HL-60 (cell line): ENCODE data around the gene MTHFD2L.

Experiments used
- DNase-seq, 2 experiments: peaks; one replicate each; pipeline ENCODE4 v3.0.0-alpha.2; 2010 to 2020; ENCODE audit warnings: low read depth in 1 of 2, low spot score in 1 of 2
- H3K27ac ChIP-seq: fragments of 250-450 bp; sonication (Bioruptor Pico); replicated peaks from 2 replicates; pipeline ENCODE4 v1.5.1; 2020; ENCODE audit warnings: mild to moderate bottlenecking, moderate library complexity
- H3K27me3 ChIP-seq: fragments of 250-450 bp; sonication (Bioruptor Pico); 2 replicates; pipeline ENCODE4 v1.5.1; 2021; ENCODE audit warnings: mild to moderate bottlenecking, moderate library complexity; ENCODE audit not compliant: insufficient read depth, poor library complexity, severe bottlenecking
- H3K4me3 ChIP-seq: replicated peaks from 2 replicates; pipeline ENCODE4 v1.5.1; 2011; ENCODE audit warnings: mild to moderate bottlenecking, control low read depth, low read length; ENCODE audit not compliant: insufficient read depth
- GABPA ChIP-seq: IDR thresholded peaks from 2 replicates; pipeline ENCODE4 v1.6.1; 2012; ENCODE audit warnings: low read depth
- POLR2AphosphoS5 ChIP-seq: IDR thresholded peaks from 2 replicates; pipeline ENCODE4 v1.6.1; 2012; ENCODE audit warnings: low read depth
- SPI1 ChIP-seq: IDR thresholded peaks from 2 replicates; pipeline ENCODE4 v1.6.1; 2012; ENCODE audit warnings: low read depth, mild to moderate bottlenecking, borderline replicate concordance
- TF ChIP-seq, protein P1 (sequence below): IDR thresholded peaks from one replicate; pipeline ENCODE4 v1.5.1; 2011; ENCODE audit warnings: low read length, control low read depth, inconsistent platforms; ENCODE audit not compliant: insufficient read depth
- TF ChIP-seq, protein P2 (sequence below): IDR thresholded peaks from 2 replicates; pipeline ENCODE4 v1.6.1; 2012; ENCODE audit warnings: low read depth; ENCODE audit not compliant: insufficient replicate concordance

Gene MTHFD2L

DNA sequence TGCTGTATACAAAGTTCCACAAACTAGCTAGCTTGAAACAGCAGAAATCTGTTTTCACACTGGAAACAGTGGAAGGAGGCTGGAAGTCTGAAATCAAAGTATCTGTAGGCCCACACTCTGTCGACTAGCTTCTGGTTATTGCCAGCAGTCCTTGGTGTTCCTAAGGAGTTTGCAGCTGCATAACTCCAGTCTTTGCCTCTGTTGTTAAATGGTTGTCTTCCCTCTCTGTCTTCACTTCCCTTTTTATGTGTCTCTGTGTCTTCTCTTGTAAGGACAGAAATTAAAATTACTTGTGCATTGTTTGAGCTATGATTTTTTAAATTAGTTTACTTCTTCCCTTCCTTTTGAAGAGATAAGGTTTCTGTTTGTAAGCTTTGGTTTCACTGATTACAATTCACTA, 8.2 kb downstream of the MTHFD2L start:
- H3K27ac ChIP-seq: no peak overlapping the region
- DNase-seq: peak in 1 of 2 experiments; percentile 24
- TF ChIP-seq, protein P1, sequence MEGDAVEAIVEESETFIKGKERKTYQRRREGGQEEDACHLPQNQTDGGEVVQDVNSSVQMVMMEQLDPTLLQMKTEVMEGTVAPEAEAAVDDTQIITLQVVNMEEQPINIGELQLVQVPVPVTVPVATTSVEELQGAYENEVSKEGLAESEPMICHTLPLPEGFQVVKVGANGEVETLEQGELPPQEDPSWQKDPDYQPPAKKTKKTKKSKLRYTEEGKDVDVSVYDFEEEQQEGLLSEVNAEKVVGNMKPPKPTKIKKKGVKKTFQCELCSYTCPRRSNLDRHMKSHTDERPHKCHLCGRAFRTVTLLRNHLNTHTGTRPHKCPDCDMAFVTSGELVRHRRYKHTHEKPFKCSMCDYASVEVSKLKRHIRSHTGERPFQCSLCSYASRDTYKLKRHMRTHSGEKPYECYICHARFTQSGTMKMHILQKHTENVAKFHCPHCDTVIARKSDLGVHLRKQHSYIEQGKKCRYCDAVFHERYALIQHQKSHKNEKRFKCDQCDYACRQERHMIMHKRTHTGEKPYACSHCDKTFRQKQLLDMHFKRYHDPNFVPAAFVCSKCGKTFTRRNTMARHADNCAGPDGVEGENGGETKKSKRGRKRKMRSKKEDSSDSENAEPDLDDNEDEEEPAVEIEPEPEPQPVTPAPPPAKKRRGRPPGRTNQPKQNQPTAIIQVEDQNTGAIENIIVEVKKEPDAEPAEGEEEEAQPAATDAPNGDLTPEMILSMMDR: no peak
- TF ChIP-seq POLR2AphosphoS5: 0 out of 2 replicates have a peak, but pooled peaks have one; percentile 3
- TF ChIP-seq, protein P2, sequence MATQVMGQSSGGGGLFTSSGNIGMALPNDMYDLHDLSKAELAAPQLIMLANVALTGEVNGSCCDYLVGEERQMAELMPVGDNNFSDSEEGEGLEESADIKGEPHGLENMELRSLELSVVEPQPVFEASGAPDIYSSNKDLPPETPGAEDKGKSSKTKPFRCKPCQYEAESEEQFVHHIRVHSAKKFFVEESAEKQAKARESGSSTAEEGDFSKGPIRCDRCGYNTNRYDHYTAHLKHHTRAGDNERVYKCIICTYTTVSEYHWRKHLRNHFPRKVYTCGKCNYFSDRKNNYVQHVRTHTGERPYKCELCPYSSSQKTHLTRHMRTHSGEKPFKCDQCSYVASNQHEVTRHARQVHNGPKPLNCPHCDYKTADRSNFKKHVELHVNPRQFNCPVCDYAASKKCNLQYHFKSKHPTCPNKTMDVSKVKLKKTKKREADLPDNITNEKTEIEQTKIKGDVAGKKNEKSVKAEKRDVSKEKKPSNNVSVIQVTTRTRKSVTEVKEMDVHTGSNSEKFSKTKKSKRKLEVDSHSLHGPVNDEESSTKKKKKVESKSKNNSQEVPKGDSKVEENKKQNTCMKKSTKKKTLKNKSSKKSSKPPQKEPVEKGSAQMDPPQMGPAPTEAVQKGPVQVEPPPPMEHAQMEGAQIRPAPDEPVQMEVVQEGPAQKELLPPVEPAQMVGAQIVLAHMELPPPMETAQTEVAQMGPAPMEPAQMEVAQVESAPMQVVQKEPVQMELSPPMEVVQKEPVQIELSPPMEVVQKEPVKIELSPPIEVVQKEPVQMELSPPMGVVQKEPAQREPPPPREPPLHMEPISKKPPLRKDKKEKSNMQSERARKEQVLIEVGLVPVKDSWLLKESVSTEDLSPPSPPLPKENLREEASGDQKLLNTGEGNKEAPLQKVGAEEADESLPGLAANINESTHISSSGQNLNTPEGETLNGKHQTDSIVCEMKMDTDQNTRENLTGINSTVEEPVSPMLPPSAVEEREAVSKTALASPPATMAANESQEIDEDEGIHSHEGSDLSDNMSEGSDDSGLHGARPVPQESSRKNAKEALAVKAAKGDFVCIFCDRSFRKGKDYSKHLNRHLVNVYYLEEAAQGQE: no peak
- TF ChIP-seq GABPA: no peak
- peak; percentile 89 for TF ChIP-seq SPI1
- H3K4me3 ChIP-seq: no peak overlapping the region
- no peaks in the 10 kb centered on the region for H3K27me3 ChIP-seq

DNA sequence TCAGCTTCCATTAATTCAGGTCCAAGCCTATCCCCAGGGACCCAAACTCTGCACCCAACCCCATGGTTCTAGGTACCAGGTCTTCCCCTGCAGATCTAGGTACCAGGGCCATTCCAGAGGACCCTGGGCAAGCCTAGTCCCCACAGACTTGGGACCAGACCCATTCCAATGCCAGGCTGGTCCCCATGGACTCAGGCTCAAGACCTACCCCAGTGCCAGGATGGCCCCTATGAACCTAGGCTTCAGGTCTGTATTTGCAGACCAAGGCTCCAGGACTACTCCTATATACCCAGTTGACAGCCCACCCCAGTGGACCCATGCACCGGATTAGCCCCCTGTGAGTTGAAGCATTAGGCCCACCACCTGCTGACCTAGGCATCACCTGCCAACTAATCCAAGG, 8.9 kb downstream of the MTHFD2L start:
- no peak overlapping the region for H3K27ac ChIP-seq
- no peak for DNase-seq
- TF ChIP-seq POLR2AphosphoS5 (no peak), SPI1 (no peak), GABPA (no peak)
- TF ChIP-seq, protein P1: no peak
- TF ChIP-seq, protein P2: no peak
- H3K27me3 ChIP-seq: no peaks in the 10 kb centered on the region
- H3K4me3 ChIP-seq: no peak overlapping the region

DNA sequence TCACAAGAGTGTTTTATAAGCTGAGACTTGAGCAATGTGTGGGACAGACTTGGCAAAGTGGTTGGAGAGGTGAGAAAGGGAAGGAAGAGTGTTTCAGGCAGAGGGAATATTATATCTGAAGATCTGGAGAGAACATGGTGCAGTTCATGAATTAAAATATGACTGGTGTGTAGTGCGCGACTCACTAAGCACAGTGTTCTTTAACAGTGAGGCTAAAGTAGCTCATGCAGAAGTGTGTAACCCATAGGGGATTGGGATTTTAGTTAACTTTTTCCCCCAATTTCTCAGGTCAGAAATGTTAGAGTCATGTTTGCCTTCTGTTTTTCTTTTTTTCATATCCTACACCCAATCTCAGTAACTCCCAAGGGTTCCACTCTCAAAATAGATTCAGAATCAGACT, 9.7 kb downstream of the MTHFD2L start:
- Histone ChIP-seq H3K4me3 (no peak overlapping the region), H3K27ac (no peak overlapping the region), H3K27me3 (no peaks in the 10 kb centered on the region)
- TF ChIP-seq SPI1 (no peak), POLR2AphosphoS5 (no peak), GABPA (no peak)
- TF ChIP-seq, protein P2: no peak
- TF ChIP-seq, protein P1: no peak
- DNase-seq: no peak
